ENCODE measurements around the gene GAS7. TPM values are rescaled to one million over a fixed set of nuclear protein-coding genes. Genes with fewer than 3 reads are reported as not detected.
A peak's percentile ranks its signal among the peaks of the same experiment; 100 is the strongest.

GAS7 gene
- total and polyA plus RNA-seq, 7 donors: 1.4 to 16.9 (median 7.0) TPM

- Histone ChIP-seq H3K9me3 (no peaks in the 10 kb centered on the region), H3K4me1 (no peaks in the 10 kb centered on the region), H3K27me3 (ENCODE audit: insufficient read depth in 3 of 3, low read length in 2 of 3) (no peaks in the 10 kb centered on the region), H3K4me3 (no peak overlapping the region), H3K36me3 (ENCODE audit: insufficient read depth in 1 of 2, low read depth in 1 of 2) (no peaks in the 10 kb centered on the region), H3K27ac (no peak overlapping the region)
- WGBS, 3 donors: 28 to 48% (median 37%) methylated on average over 12 of the region's 12 CpGs
- intact Hi-C loops (cut with DNase I): no loop called here
- DNase-seq: no peak
- no peak for ATAC-seq
- TF ChIP-seq CTCF (IDR thresholded peaks at IDR 0.05): no peak
Measured at GRCh38 chr17:10053782-10054540, 144.4 kb downstream of the GAS7 start.

DNA sequence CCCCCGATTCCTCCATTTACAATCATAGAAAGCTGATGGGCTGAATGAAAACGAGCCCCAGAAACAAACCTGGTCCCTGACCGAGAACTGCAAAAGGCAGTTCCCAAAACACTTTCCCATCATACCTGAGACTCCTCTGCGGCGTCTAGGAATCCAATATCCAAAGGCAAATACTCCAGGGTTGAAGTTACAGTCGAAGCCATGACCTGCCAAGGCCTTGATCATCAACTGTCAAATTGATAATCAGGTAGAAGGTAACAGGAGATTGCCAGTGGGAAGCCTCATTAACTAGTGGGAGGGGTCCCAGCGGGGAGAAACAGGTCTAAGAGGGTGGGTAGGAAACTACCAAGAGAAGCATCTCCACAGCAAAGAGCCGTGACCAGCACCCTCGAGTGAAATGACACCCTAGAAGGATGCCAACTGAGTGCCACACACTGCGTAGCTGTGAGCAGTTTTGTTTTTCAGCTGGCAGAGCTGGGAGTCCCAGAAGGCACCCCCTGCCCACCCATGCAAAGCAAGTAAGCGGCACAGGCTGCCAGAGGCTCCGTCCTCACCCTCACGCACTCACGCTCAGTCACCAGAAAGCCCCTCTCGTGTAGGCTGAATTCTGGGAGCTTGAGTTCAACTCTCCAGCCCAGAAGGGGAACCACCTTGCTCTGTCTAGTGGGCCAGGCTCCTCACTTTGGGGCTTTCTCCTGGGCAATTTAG is 146.1 kb downstream of the GAS7 start:
- DNase-seq (no peak), ATAC-seq (no peak)
- intact Hi-C loops (cut with DNase I): no loop called here
- Histone ChIP-seq H3K4me3 (no peak overlapping the region), H3K9me3 (no peaks in the 10 kb centered on the region), H3K27me3 (ENCODE audit: insufficient read depth in 3 of 3, low read length in 2 of 3) (no peaks in the 10 kb centered on the region), H3K36me3 (ENCODE audit: insufficient read depth in 1 of 2, low read depth in 1 of 2) (no peaks in the 10 kb centered on the region), H3K4me1 (no peaks in the 10 kb centered on the region), H3K27ac (peak overlapping the region; percentile 46)
- WGBS, 3 donors: 86 to 87% (median 87%) methylated on average over 15 of the region's 15 CpGs
- no peak for TF ChIP-seq CTCF (IDR thresholded peaks at IDR 0.05)

DNA sequence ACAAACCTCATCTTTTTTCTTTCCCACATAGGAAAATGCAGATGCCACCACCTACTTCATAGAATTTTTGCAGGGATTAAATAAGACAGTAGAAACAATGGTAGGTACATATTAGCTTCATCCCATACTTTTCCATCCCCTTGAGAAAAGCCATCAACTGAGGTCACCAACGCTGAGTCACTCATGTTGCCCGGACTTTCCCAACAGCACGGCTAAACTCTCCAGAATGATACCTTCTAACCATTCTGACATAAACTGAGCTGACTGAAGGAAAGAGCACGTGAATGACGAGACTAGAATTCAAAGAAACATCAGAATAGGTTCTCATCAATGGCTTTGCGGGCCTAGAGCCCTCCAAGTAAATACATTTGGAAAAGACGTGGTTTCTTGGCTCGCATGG is 147.3 kb downstream of the GAS7 start:
- Histone ChIP-seq H3K4me1 (no peaks in the 10 kb centered on the region), H3K9me3 (no peaks in the 10 kb centered on the region), H3K27ac (peak overlapping the region; percentile 46), H3K36me3 (ENCODE audit: insufficient read depth in 1 of 2, low read depth in 1 of 2) (no peaks in the 10 kb centered on the region), H3K27me3 (ENCODE audit: insufficient read depth in 3 of 3, low read length in 2 of 3) (no peaks in the 10 kb centered on the region), H3K4me3 (no peak overlapping the region)
- DNase-seq: no peak
- 77 to 91% (median 84%) methylated on average over 8 of the region's 8 CpGs for WGBS, 3 donors
- intact Hi-C loops (cut with DNase I): no loop called here
- no peak for TF ChIP-seq CTCF (IDR thresholded peaks at IDR 0.05)
- ATAC-seq: peak in 1 of 4 donors; percentile 47

- WGBS, 3 donors: 45 to 53% (median 49%) methylated on average over 3 of the region's 3 CpGs
- Histone ChIP-seq H3K4me1 (no peaks in the 10 kb centered on the region), H3K27ac (peak overlapping the region; percentile 46), H3K9me3 (no peaks in the 10 kb centered on the region), H3K36me3 (ENCODE audit: insufficient read depth in 1 of 2, low read depth in 1 of 2) (no peaks in the 10 kb centered on the region), H3K27me3 (ENCODE audit: insufficient read depth in 3 of 3, low read length in 2 of 3) (no peaks in the 10 kb centered on the region), H3K4me3 (no peak overlapping the region)
- TF ChIP-seq CTCF (IDR thresholded peaks at IDR 0.05): no peak
- DNase-seq: no peak
- peak in 1 of 4 donors; percentile 52 for ATAC-seq
- intact Hi-C loops (cut with DNase I): no loop called here
Measured at GRCh38 chr17:10050597-10051101, 147.8 kb downstream of the GAS7 start.

Data from psoas muscle (tissue), 8 donors.